OCI-LY7 (cell line): ENCODE measurements around the gene ZSCAN2.

Experiments used
- CTCF ChIP-seq: fragments of 200-600 bp; sonication (generic); conservative IDR thresholded peaks from 2 replicates; pipeline ENCODE4 v1.5.1; 2014; ENCODE audit warnings: mild to moderate bottlenecking, antibody characterized with exemption, low read length, moderate library complexity, mixed read lengths
- EZH2phosphoT487 ChIP-seq: fragments of 200-600 bp; sonication (generic); IDR thresholded peaks from 2 replicates; pipeline ENCODE4 v1.6.1; 2018; ENCODE audit warnings: low read depth, borderline replicate concordance, mild to moderate bottlenecking, mixed run types, antibody characterized with exemption, low read length, moderate library complexity, mixed read lengths

GRCh38 chr15:84591815-84592214, 9.0 kb upstream of the ZSCAN2 start:
- TF ChIP-seq CTCF (no peak), EZH2phosphoT487 (no peak)
